ENCODE measurements around the gene ATP5F1E.

Gene ATP5F1E

DNA sequence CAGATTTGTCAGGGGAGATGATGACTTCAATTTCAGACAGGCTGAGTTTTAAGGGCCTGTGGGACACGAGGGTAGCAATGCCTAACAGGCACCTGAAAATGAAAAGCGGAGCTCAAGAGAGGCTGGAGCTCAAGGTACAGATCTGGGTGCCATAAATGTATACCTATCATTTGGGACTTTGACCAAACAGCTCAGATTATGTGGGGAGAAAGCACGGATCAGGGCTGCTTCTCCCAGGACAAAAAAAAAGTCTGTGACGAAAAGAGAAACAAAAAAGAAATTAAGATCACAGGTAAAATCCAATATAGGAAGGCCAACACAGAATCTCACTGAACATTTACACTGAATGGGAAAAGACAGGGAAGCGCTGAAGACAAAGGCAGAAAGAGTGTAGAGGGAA lies 8.5 kb upstream of the ATP5F1E start:
- H3F3A ChIP-seq (ENCODE audit: low read depth): no peaks in the 10 kb centered on the region
- H3K4me2 ChIP-seq (ENCODE audit: low read depth, low read length, poor library complexity, severe bottlenecking): peak overlapping the region; percentile 84
- H3K9me3 ChIP-seq (ENCODE audit: insufficient read depth, low read depth, low read length): no peaks in the 10 kb centered on the region
- peaks cover 70% of the 10 kb centered on the region for H3K79me2 ChIP-seq (ENCODE audit: insufficient read depth, low read length)
- H2AFZ ChIP-seq (ENCODE audit: low read length): no peak overlapping the region
- H3K4me1 ChIP-seq (ENCODE audit: insufficient read depth, low read length, poor library complexity, severe bottlenecking): peaks cover 63% of the 10 kb centered on the region
- TF ChIP-seq, protein P1, sequence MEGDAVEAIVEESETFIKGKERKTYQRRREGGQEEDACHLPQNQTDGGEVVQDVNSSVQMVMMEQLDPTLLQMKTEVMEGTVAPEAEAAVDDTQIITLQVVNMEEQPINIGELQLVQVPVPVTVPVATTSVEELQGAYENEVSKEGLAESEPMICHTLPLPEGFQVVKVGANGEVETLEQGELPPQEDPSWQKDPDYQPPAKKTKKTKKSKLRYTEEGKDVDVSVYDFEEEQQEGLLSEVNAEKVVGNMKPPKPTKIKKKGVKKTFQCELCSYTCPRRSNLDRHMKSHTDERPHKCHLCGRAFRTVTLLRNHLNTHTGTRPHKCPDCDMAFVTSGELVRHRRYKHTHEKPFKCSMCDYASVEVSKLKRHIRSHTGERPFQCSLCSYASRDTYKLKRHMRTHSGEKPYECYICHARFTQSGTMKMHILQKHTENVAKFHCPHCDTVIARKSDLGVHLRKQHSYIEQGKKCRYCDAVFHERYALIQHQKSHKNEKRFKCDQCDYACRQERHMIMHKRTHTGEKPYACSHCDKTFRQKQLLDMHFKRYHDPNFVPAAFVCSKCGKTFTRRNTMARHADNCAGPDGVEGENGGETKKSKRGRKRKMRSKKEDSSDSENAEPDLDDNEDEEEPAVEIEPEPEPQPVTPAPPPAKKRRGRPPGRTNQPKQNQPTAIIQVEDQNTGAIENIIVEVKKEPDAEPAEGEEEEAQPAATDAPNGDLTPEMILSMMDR (conservative IDR thresholded peaks at IDR 0.05; ENCODE audit: low read length): no peak
- TF ChIP-seq EZH2phosphoT487 (IDR thresholded peaks at IDR 0.05; ENCODE audit: borderline replicate concordance): no peak
- H3K4me3 ChIP-seq (ENCODE audit: low read length, poor library complexity, severe bottlenecking): peak overlapping the region; percentile 89
- H3K9me2 ChIP-seq (replicated peaks; ENCODE audit: low read depth, low read length): no peaks in the 10 kb centered on the region
- H4K20me1 ChIP-seq (ENCODE audit: insufficient read depth, low read length, poor library complexity, severe bottlenecking): peaks cover 62% of the 10 kb centered on the region
- H3K27me3 ChIP-seq (ENCODE audit: insufficient read depth, low read length, poor library complexity, severe bottlenecking): no peaks in the 10 kb centered on the region
- H3K9ac ChIP-seq (ENCODE audit: low read depth, low read length, poor library complexity, severe bottlenecking): peak overlapping the region; percentile 83
- peaks cover 26% of the 10 kb centered on the region; the same call in 1 of the 2 replicates for H3K36me3 ChIP-seq (ENCODE audit: insufficient read depth, low read length)

DNA sequence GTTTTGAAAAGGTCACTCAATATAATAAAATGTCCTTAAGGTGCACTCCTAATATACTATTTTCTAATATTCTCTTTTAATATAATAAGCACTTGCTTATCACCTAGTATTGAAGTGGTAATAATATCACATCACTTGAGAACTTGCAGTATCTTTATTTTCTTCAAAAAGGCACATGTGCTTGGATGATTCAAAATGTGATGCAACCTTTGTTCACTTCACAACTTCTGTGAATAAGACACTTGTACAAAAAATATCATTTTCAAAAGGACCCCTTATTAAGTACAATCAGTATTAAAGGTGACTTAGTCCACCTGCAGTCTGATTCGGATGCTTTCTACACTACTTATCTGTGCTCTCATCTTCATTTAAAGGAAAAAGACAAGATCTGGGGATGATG lies 7.1 kb upstream of the ATP5F1E start:
- no peaks in the 10 kb centered on the region for H3F3A ChIP-seq (ENCODE audit: low read depth)
- H3K4me2 ChIP-seq (ENCODE audit: low read depth, low read length, poor library complexity, severe bottlenecking): peak overlapping the region; percentile 84
- H3K27me3 ChIP-seq (ENCODE audit: insufficient read depth, low read length, poor library complexity, severe bottlenecking): no peaks in the 10 kb centered on the region
- no peaks in the 10 kb centered on the region for H3K9me2 ChIP-seq (replicated peaks; ENCODE audit: low read depth, low read length)
- peak overlapping the region; percentile 89 for H3K4me3 ChIP-seq (ENCODE audit: low read length, poor library complexity, severe bottlenecking)
- H2AFZ ChIP-seq (ENCODE audit: low read length): no peak overlapping the region
- peaks cover 78% of the 10 kb centered on the region for H3K79me2 ChIP-seq (ENCODE audit: insufficient read depth, low read length)
- peaks cover 40% of the 10 kb centered on the region; the same call in 1 of the 2 replicates for H3K36me3 ChIP-seq (ENCODE audit: insufficient read depth, low read length)
- TF ChIP-seq, protein P1 (conservative IDR thresholded peaks at IDR 0.05; ENCODE audit: low read length): no peak
- TF ChIP-seq EZH2phosphoT487 (IDR thresholded peaks at IDR 0.05; ENCODE audit: borderline replicate concordance): no peak
- peaks cover 70% of the 10 kb centered on the region for H4K20me1 ChIP-seq (ENCODE audit: insufficient read depth, low read length, poor library complexity, severe bottlenecking)
- H3K9ac ChIP-seq (ENCODE audit: low read depth, low read length, poor library complexity, severe bottlenecking): peak overlapping the region; percentile 83
- peaks cover 63% of the 10 kb centered on the region for H3K4me1 ChIP-seq (ENCODE audit: insufficient read depth, low read length, poor library complexity, severe bottlenecking)
- no peaks in the 10 kb centered on the region for H3K9me3 ChIP-seq (ENCODE audit: insufficient read depth, low read depth, low read length)

DNA sequence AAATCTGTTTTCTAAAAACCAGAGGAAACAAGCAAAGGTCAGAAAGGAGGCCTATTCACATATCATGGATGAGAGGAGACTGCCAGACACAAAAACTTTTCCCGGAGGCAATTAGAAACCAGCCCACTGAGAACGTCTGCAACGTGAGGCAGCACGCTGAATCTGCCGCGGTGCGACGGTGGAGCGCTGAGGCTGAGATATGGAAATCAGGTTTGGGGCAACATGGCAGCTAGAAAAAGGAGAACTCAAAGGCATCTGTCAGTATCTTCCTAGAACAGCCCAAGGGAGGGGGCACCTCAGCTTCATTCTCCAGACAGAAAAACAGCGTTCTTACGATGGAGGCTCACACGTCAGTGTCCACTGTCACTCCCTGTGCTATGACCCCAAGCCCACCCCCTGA lies 5.3 kb upstream of the ATP5F1E start:
- peaks cover 79% of the 10 kb centered on the region for H3K79me2 ChIP-seq (ENCODE audit: insufficient read depth, low read length)
- no peaks in the 10 kb centered on the region for H3K27me3 ChIP-seq (ENCODE audit: insufficient read depth, low read length, poor library complexity, severe bottlenecking)
- peaks cover 53% of the 10 kb centered on the region; the same call in 1 of the 2 replicates for H3K36me3 ChIP-seq (ENCODE audit: insufficient read depth, low read length)
- peaks cover 73% of the 10 kb centered on the region for H4K20me1 ChIP-seq (ENCODE audit: insufficient read depth, low read length, poor library complexity, severe bottlenecking)
- H3K9me3 ChIP-seq (ENCODE audit: insufficient read depth, low read depth, low read length): no peaks in the 10 kb centered on the region
- H3K4me3 ChIP-seq (ENCODE audit: low read length, poor library complexity, severe bottlenecking): peak overlapping the region; percentile 89
- H3K9me2 ChIP-seq (replicated peaks; ENCODE audit: low read depth, low read length): no peaks in the 10 kb centered on the region
- H3K4me1 ChIP-seq (ENCODE audit: insufficient read depth, low read length, poor library complexity, severe bottlenecking): peaks cover 51% of the 10 kb centered on the region
- H2AFZ ChIP-seq (ENCODE audit: low read length): no peak overlapping the region
- peak overlapping the region; percentile 83 for H3K9ac ChIP-seq (ENCODE audit: low read depth, low read length, poor library complexity, severe bottlenecking)
- TF ChIP-seq, protein P1 (conservative IDR thresholded peaks at IDR 0.05; ENCODE audit: low read length): no peak
- no peak for TF ChIP-seq EZH2phosphoT487 (IDR thresholded peaks at IDR 0.05; ENCODE audit: borderline replicate concordance)
- no peaks in the 10 kb centered on the region; the same call in 1 of the 2 replicates for H3F3A ChIP-seq (ENCODE audit: low read depth)
- peak overlapping the region; percentile 84 for H3K4me2 ChIP-seq (ENCODE audit: low read depth, low read length, poor library complexity, severe bottlenecking)
